Measurements from ENCODE around the gene HRH1. TPM values are rescaled to one million over a fixed set of nuclear protein-coding genes. Genes with fewer than 3 reads are reported as not detected.

The HRH1 gene
- total and polyA plus RNA-seq, 2 donors, result 1.6 to 2.4 TPM

DNA sequence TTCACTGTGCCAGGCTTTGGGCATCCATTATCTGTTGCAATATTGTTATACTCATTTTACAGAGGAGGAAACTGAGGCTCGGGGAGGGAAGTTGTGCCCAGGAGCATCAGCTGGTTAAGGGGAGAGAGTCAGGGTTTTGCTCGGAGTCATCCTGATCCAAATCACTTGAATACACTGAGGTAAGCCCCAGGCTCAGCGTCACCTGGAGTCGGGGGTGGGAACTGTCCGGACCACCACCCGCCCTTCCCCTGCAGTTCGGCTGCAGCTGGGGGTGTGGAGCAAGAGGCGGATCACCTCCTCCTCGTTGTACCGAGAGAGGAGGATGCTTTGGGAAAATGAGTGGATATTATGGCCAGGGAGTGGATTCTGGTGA, 646 bp downstream of the HRH1 start:
- H3K27me3 ChIP-seq (ENCODE audit: control insufficient read depth in 2 of 2, insufficient read depth in 1 of 2, low read length in 1 of 2), result peaks cover 30 to 54% of the 10 kb centered on the region in 2 donors
- H3K9me3 ChIP-seq (ENCODE audit: control insufficient read depth in 2 of 2, insufficient read depth in 1 of 2, low read length in 1 of 2), result no peaks in the 10 kb centered on the region
- H3K27ac ChIP-seq (ENCODE audit: low read depth in 1 of 2, low read length in 1 of 2), result no peak overlapping the region
- 10% methylated on average over 10 of the region's 10 CpGs for WGBS
- H3K4me3 ChIP-seq (ENCODE audit: low read length in 2 of 2), result peak overlapping the region in 1 of 2 donors; percentile 30
- H3K36me3 ChIP-seq (ENCODE audit: control insufficient read depth in 2 of 2, insufficient read depth in 2 of 2, low read length in 1 of 2), result no peaks in the 10 kb centered on the region
- peaks cover 0 to 7% of the 10 kb centered on the region in 2 donors for H3K4me1 ChIP-seq (ENCODE audit: control insufficient read depth in 2 of 2, insufficient read depth in 2 of 2, low read length in 2 of 2)
- no peak for DNase-seq (ENCODE audit: low read depth in 6 of 9, low spot score in 9 of 9)

DNA sequence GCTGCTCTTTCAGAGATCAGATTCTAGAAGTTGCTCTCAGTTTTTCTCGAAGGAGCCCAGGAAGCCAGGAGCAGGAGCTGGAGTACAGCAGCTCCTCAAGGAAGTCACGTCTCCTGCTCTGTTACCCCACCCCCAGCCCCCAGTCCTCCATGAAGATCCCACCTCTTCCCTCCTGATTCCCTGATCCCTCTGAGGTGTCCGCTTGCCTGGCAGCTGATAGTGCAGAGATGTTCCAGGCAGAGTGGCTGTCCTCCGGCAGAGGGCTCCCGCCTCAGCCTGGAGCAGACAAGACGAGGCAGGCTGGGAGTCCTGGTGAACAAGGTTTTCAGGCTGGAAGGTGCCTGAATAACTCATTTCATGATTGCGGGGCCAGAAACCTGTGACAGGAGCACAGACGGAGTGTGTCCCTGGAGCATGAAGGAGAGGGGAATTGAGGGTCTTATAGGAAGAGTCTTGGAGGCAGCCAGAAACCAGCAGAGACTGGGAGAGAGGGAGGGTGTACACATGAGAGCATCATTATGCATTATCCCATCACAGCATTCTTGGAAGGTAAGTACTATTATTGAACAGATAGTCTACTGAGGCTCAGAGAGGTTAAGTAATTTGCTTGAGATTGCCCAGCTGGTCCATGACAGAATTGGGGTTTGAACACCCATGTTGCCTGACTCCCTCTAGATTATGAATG, 1.2 kb downstream of the HRH1 start:
- Histone ChIP-seq H3K36me3 (ENCODE audit: control insufficient read depth in 2 of 2, insufficient read depth in 2 of 2, low read length in 1 of 2) (no peaks in the 10 kb centered on the region), H3K4me3 (ENCODE audit: low read length in 2 of 2) (no peak overlapping the region), H3K9me3 (ENCODE audit: control insufficient read depth in 2 of 2, insufficient read depth in 1 of 2, low read length in 1 of 2) (no peaks in the 10 kb centered on the region), H3K4me1 (ENCODE audit: control insufficient read depth in 2 of 2, insufficient read depth in 2 of 2, low read length in 2 of 2) (peaks cover 0 to 7% of the 10 kb centered on the region in 2 donors), H3K27ac (ENCODE audit: low read depth in 1 of 2, low read length in 1 of 2) (no peak overlapping the region), H3K27me3 (ENCODE audit: control insufficient read depth in 2 of 2, insufficient read depth in 1 of 2, low read length in 1 of 2) (peaks cover 30 to 54% of the 10 kb centered on the region in 2 donors)
- 26% methylated on average over 8 of the region's 8 CpGs for WGBS
- peak in 1 of 9 donors; percentile 22 for DNase-seq (ENCODE audit: low read depth in 6 of 9, low spot score in 9 of 9)

DNA sequence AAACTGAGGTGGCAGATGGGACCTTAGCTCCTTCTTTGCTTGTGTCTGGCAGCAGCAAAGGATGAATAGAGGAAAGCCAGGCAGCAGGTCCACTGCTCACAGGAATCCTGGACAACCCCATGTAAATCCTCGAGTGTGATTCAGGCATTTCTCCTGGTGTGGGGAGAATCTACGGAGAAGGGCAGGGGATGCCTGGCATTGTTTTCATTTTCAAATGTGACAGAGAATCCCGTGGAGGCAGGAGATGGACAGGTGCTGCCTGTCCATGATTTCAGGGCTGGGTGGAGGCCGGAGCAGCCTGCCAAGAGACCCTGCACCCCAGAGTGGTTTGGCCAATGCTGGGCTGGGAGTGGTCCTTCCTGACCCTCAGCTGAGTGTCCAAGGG, 1.7 kb downstream of the HRH1 start:
- no peaks in the 10 kb centered on the region for H3K9me3 ChIP-seq (ENCODE audit: control insufficient read depth in 2 of 2, insufficient read depth in 1 of 2, low read length in 1 of 2)
- H3K36me3 ChIP-seq (ENCODE audit: control insufficient read depth in 2 of 2, insufficient read depth in 2 of 2, low read length in 1 of 2), result no peaks in the 10 kb centered on the region
- no peak overlapping the region for H3K27ac ChIP-seq (ENCODE audit: low read depth in 1 of 2, low read length in 1 of 2)
- DNase-seq (ENCODE audit: low read depth in 6 of 9, low spot score in 9 of 9), result no peak
- WGBS, result 93% methylated on average over 4 of the region's 4 CpGs
- peaks cover 0 to 7% of the 10 kb centered on the region in 2 donors for H3K4me1 ChIP-seq (ENCODE audit: control insufficient read depth in 2 of 2, insufficient read depth in 2 of 2, low read length in 2 of 2)
- H3K4me3 ChIP-seq (ENCODE audit: low read length in 2 of 2), result no peak overlapping the region
- H3K27me3 ChIP-seq (ENCODE audit: control insufficient read depth in 2 of 2, insufficient read depth in 1 of 2, low read length in 1 of 2), result peaks cover 30 to 54% of the 10 kb centered on the region in 2 donors

DNA sequence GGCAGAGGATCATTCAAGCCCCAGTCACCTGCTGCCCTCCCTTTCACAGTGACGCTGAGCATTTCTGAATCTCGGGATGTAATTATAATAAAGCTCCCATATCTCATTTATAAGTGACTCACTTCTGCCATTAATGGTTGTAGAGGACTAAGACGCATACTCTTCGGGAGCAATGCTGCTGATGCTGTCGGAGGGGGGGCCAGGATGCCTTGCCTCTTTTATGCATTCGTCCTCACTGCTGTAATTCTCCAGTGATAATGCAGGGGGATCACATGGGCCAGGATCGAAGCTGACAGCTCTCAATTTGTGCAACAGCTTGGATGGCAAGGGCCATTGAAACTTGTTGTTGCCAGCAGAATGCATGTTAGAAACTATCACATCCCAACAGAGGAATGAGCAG, 3.1 kb downstream of the HRH1 start:
- Histone ChIP-seq H3K9me3 (ENCODE audit: control insufficient read depth in 2 of 2, insufficient read depth in 1 of 2, low read length in 1 of 2) (no peaks in the 10 kb centered on the region), H3K4me1 (ENCODE audit: control insufficient read depth in 2 of 2, insufficient read depth in 2 of 2, low read length in 2 of 2) (peaks cover 0 to 7% of the 10 kb centered on the region in 2 donors), H3K4me3 (ENCODE audit: low read length in 2 of 2) (no peak overlapping the region), H3K27ac (ENCODE audit: low read depth in 1 of 2, low read length in 1 of 2) (no peak overlapping the region), H3K36me3 (ENCODE audit: control insufficient read depth in 2 of 2, insufficient read depth in 2 of 2, low read length in 1 of 2) (no peaks in the 10 kb centered on the region), H3K27me3 (ENCODE audit: control insufficient read depth in 2 of 2, insufficient read depth in 1 of 2, low read length in 1 of 2) (peaks cover 30 to 47% of the 10 kb centered on the region in 2 donors)
- 96% methylated on average over 7 of the region's 7 CpGs for WGBS
- DNase-seq (ENCODE audit: low read depth in 6 of 9, low spot score in 9 of 9), result no peak

DNA sequence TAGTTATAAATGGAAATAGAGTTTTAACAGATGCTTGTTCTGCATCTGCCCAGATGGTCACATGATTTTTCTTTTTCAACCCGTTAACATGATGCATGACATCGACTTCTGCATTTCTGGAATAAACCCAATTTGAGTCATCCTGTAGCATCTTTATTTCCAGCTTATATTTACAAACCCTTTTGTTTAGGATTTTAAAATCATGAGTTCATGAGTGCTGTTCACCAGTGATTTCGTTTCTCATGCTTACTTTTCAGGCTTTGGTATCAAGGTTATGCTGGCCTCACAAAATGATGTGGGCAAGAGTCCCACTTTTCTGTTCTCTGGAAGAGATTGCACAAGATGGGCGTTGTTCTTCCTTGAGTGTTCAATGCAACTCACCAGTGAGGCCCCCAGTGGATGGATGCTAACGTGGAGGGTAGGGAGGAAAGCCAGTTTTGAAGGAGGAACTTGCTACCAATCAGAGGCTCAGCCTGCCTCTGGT, 5.2 kb downstream of the HRH1 start:
- H3K27ac ChIP-seq (ENCODE audit: low read depth in 1 of 2, low read length in 1 of 2), result no peak overlapping the region
- H3K4me1 ChIP-seq (ENCODE audit: control insufficient read depth in 2 of 2, insufficient read depth in 2 of 2, low read length in 2 of 2), result peaks cover 0 to 4% of the 10 kb centered on the region in 2 donors
- peaks cover 17 to 30% of the 10 kb centered on the region in 2 donors for H3K27me3 ChIP-seq (ENCODE audit: control insufficient read depth in 2 of 2, insufficient read depth in 1 of 2, low read length in 1 of 2)
- no peak overlapping the region for H3K4me3 ChIP-seq (ENCODE audit: low read length in 2 of 2)
- DNase-seq (ENCODE audit: low read depth in 6 of 9, low spot score in 9 of 9), result no peak
- 29% methylated on average over 5 of the region's 5 CpGs for WGBS
- H3K36me3 ChIP-seq (ENCODE audit: control insufficient read depth in 2 of 2, insufficient read depth in 2 of 2, low read length in 1 of 2), result no peaks in the 10 kb centered on the region
- no peaks in the 10 kb centered on the region for H3K9me3 ChIP-seq (ENCODE audit: control insufficient read depth in 2 of 2, insufficient read depth in 1 of 2, low read length in 1 of 2)

DNA sequence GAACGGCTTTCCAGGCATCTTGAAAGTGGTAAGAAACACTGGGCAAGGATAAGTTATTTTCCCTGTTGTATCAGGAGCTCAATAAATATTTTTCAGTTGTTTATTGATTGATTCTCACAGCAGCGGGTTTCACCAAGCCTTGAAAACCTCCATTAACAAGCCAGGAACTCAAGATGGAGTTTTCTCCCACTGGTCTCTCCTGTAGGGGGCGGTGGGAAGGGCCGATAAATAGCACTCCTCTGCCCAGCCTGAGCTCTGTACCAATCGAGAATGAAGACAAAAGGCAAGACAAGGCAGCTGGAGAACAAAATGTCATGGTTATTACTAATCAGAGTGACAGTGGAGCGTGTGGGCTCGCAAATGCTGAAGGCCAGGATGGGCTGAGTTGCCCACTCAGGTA, 7.4 kb downstream of the HRH1 start:
- no peak for DNase-seq (ENCODE audit: low read depth in 6 of 9, low spot score in 9 of 9)
- Histone ChIP-seq H3K9me3 (ENCODE audit: control insufficient read depth in 2 of 2, insufficient read depth in 1 of 2, low read length in 1 of 2) (no peaks in the 10 kb centered on the region), H3K36me3 (ENCODE audit: control insufficient read depth in 2 of 2, insufficient read depth in 2 of 2, low read length in 1 of 2) (no peaks in the 10 kb centered on the region), H3K27ac (ENCODE audit: low read depth in 1 of 2, low read length in 1 of 2) (no peak overlapping the region), H3K4me3 (ENCODE audit: low read length in 2 of 2) (no peak overlapping the region), H3K27me3 (ENCODE audit: control insufficient read depth in 2 of 2, insufficient read depth in 1 of 2, low read length in 1 of 2) (peaks cover 3 to 8% of the 10 kb centered on the region in 2 donors), H3K4me1 (ENCODE audit: control insufficient read depth in 2 of 2, insufficient read depth in 2 of 2, low read length in 2 of 2) (no peaks in the 10 kb centered on the region)
- 96% methylated on average over 7 of the region's 7 CpGs for WGBS

DNA sequence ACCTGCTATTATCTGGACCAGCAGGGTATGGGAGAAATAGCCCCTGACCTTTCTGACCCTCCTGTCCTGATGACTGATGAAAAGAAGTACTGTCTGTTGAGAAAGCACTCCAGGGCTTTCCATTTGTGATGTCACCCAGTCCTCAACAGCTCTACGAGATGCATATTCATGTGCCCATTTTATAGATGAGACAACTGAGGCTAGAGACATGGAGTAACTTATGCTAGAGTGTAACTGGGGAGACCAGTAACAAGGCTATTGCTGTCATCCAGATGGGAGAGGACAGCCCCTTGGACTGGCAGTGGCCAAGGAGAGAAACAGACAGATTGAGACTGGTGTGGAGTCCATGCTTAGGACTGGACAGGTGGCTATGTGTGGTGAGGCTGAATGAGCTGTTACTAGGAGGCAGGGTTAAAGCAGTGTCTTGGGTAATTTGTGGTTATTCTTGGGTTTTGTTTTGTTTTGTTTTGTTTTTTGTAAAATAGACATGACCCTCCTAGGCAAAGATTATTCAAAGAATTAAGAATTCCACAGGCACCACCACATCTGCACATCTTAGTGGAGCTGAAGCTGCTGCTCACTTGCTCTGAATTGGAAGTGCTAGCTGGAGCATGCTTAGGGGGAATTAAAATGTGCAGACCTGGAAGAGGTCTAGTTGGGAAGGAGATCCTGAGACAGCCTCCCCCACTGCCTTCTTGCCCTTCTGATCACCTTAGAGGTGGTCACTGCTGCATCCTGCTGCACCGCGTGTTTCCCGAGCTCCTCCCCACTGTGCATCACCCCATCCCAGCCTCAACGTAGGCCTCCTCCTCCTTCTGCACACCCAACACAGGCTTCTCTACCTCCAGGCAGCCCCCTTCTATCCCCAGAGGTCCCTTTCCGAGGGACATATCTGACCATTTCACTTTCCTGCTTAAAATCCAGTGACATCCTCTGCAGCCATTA, 8.4 kb downstream of the HRH1 start:
- Histone ChIP-seq H3K4me3 (ENCODE audit: low read length in 2 of 2) (no peak overlapping the region), H3K27me3 (ENCODE audit: control insufficient read depth in 2 of 2, insufficient read depth in 1 of 2, low read length in 1 of 2) (no peaks in the 10 kb centered on the region), H3K27ac (ENCODE audit: low read depth in 1 of 2, low read length in 1 of 2) (no peak overlapping the region), H3K4me1 (ENCODE audit: control insufficient read depth in 2 of 2, insufficient read depth in 2 of 2, low read length in 2 of 2) (no peaks in the 10 kb centered on the region), H3K36me3 (ENCODE audit: control insufficient read depth in 2 of 2, insufficient read depth in 2 of 2, low read length in 1 of 2) (no peaks in the 10 kb centered on the region), H3K9me3 (ENCODE audit: control insufficient read depth in 2 of 2, insufficient read depth in 1 of 2, low read length in 1 of 2) (no peaks in the 10 kb centered on the region)
- no peak for DNase-seq (ENCODE audit: low read depth in 6 of 9, low spot score in 9 of 9)
- 88% methylated on average over 6 of the region's 6 CpGs for WGBS

DNA sequence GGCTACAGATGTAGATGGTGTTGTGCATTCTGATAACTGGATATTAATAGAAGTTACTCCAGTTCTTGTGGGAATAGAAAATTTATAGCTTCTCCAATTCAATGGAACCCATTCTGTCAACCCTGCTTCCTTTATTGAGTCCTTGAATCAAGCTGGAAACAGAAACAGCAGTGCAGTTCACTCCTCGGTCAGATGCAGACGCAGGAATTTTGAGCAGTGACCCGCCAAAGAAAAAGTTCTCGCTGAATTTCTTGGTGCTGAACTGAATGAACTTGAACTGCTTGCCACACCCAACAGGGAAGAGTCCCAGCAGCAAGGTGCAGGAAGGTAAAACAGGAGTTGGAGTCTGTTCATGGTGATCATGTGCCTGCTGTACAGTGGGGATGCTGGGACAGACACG, 10.3 kb downstream of the HRH1 start:
- WGBS, result 56% methylated on average over 5 of the region's 5 CpGs
- no peak for DNase-seq (ENCODE audit: low read depth in 6 of 9, low spot score in 9 of 9)
- Histone ChIP-seq H3K9me3 (ENCODE audit: control insufficient read depth in 2 of 2, insufficient read depth in 1 of 2, low read length in 1 of 2) (no peaks in the 10 kb centered on the region), H3K4me1 (ENCODE audit: control insufficient read depth in 2 of 2, insufficient read depth in 2 of 2, low read length in 2 of 2) (no peaks in the 10 kb centered on the region), H3K27ac (ENCODE audit: low read depth in 1 of 2, low read length in 1 of 2) (no peak overlapping the region), H3K36me3 (ENCODE audit: control insufficient read depth in 2 of 2, insufficient read depth in 2 of 2, low read length in 1 of 2) (no peaks in the 10 kb centered on the region), H3K4me3 (ENCODE audit: low read length in 2 of 2) (no peak overlapping the region), H3K27me3 (ENCODE audit: control insufficient read depth in 2 of 2, insufficient read depth in 1 of 2, low read length in 1 of 2) (no peaks in the 10 kb centered on the region)

DNA sequence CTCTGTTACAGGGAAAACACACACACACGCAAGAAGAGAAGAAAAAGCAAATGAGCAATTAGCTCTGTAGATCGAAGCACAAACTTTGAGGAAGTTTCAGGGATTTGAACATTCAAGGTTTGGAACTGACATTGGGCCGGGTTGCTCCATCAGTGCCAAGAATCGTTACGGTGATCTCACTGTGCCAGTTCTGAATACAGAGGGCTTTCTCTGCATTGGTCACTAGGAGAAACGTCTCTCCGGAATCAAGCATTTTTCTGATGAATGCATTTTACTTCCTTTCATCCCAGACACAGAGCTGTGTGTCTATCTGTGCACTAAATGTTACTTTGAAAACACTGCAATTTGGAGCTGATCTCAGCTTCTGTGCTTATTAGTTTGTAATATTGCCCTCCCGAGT, 11.2 kb downstream of the HRH1 start:
- Histone ChIP-seq H3K4me1 (ENCODE audit: control insufficient read depth in 2 of 2, insufficient read depth in 2 of 2, low read length in 2 of 2) (no peaks in the 10 kb centered on the region), H3K27me3 (ENCODE audit: control insufficient read depth in 2 of 2, insufficient read depth in 1 of 2, low read length in 1 of 2) (no peaks in the 10 kb centered on the region), H3K27ac (ENCODE audit: low read depth in 1 of 2, low read length in 1 of 2) (no peak overlapping the region), H3K9me3 (ENCODE audit: control insufficient read depth in 2 of 2, insufficient read depth in 1 of 2, low read length in 1 of 2) (no peaks in the 10 kb centered on the region), H3K4me3 (ENCODE audit: low read length in 2 of 2) (no peak overlapping the region), H3K36me3 (ENCODE audit: control insufficient read depth in 2 of 2, insufficient read depth in 2 of 2, low read length in 1 of 2) (no peaks in the 10 kb centered on the region)
- whole genome bisulfite sequencing, result 95% methylated on average over 8 of the region's 8 CpGs
- DNase-seq (ENCODE audit: low read depth in 6 of 9, low spot score in 9 of 9), result no peak

Measured in thymus (tissue), 11 donors.